GM23338 (cell line): Measurements from ENCODE around the gene CPD. TPM values are rescaled to one million over a fixed set of nuclear protein-coding genes. Genes with fewer than 3 reads are reported as not detected.

Experiments
- ATAC-seq: fragments of 200-7000 bp; cut with Tn5 transposase; 3 replicates; pipeline ENCODE4 v1.9.1; 2020
- DNase-seq: peaks from one replicate; pipeline ENCODE4 v3.0.0-alpha.2; 2015; ENCODE audit warnings: low spot score
- H2AFZ ChIP-seq: fragments of 200-600 bp; sonication (generic); 2 replicates; pipeline ENCODE4 v1.8.0; 2016; ENCODE audit warnings: antibody characterized with exemption, mild to moderate bottlenecking, moderate library complexity
- H3F3A ChIP-seq: fragments of 200-600 bp; sonication (generic); replicated peaks from 2 replicates; pipeline ENCODE4 v1.8.0; 2017; ENCODE audit warnings: antibody characterized with exemption, mixed run types, low read depth
- H3K27ac ChIP-seq: fragments of 200-600 bp; sonication (generic); 2 replicates; pipeline ENCODE4 v1.6.1; 2016; ENCODE audit warnings: low read depth
- H3K27me3 ChIP-seq: fragments of 200-600 bp; sonication (generic); 2 replicates; pipeline ENCODE4 v1.8.0; 2016; ENCODE audit warnings: mild to moderate bottlenecking, mixed run types, moderate library complexity; ENCODE audit not compliant: insufficient read depth
- H3K36me3 ChIP-seq: fragments of 200-600 bp; sonication (generic); 2 replicates; pipeline ENCODE4 v1.8.0; 2016; ENCODE audit warnings: mild to moderate bottlenecking; ENCODE audit not compliant: insufficient read depth
- H3K4me1 ChIP-seq: fragments of 200-600 bp; sonication (generic); 2 replicates; pipeline ENCODE4 v1.8.0; 2016; ENCODE audit warnings: mild to moderate bottlenecking, moderate library complexity; ENCODE audit not compliant: insufficient read depth
- H3K4me2 ChIP-seq: fragments of 200-600 bp; sonication (generic); 2 replicates; pipeline ENCODE4 v1.7.1; 2017; ENCODE audit warnings: mixed run types
- H3K4me3 ChIP-seq: fragments of 200-600 bp; sonication (generic); 2 replicates; pipeline ENCODE4 v1.6.1; 2016; ENCODE audit warnings: mixed run types
- H3K79me2 ChIP-seq: fragments of 200-600 bp; sonication (generic); replicated peaks from 2 replicates; pipeline ENCODE4 v1.8.0; 2017; ENCODE audit warnings: mild to moderate bottlenecking; ENCODE audit not compliant: insufficient read depth
- H3K9me2 ChIP-seq: fragments of 200-600 bp; sonication (generic); 2 replicates; pipeline ENCODE4 v1.8.0; 2017; ENCODE audit not compliant: insufficient read depth
- H4K20me1 ChIP-seq: fragments of 200-600 bp; sonication (generic); replicated peaks from 2 replicates; pipeline ENCODE4 v1.8.0; 2017; ENCODE audit warnings: mild to moderate bottlenecking; ENCODE audit not compliant: insufficient read depth
- H3K27ac Mint-ChIP-seq: 2 replicates; pipeline ENCODE4 v1.8.0; 2020; ENCODE audit warnings: inconsistent platforms, mild to moderate bottlenecking, moderate library complexity, mixed read lengths
- H3K27me3 Mint-ChIP-seq: 3 replicates; pipeline ENCODE4 v1.8.0; 2022; ENCODE audit warnings: low read depth, mild to moderate bottlenecking, moderate library complexity, mixed read lengths, inconsistent platforms; ENCODE audit not compliant: insufficient read depth, poor library complexity
- H3K36me3 Mint-ChIP-seq: 3 replicates; pipeline ENCODE4 v1.8.0; 2021; ENCODE audit warnings: low read depth, mild to moderate bottlenecking, inconsistent platforms, moderate library complexity, mixed read lengths
- H3K4me1 Mint-ChIP-seq: 3 replicates; pipeline ENCODE4 v1.8.0; 2020; ENCODE audit warnings: mild to moderate bottlenecking, inconsistent platforms, mixed read lengths
- H3K4me3 Mint-ChIP-seq: 3 replicates; pipeline ENCODE4 v1.8.0; 2021; ENCODE audit warnings: moderate library complexity, mild to moderate bottlenecking, inconsistent platforms, mixed read lengths
- H3K9me3 Mint-ChIP-seq: 3 replicates; pipeline ENCODE4 v1.8.0; 2020; ENCODE audit warnings: moderate library complexity, mild to moderate bottlenecking, inconsistent platforms, mixed read lengths
- CREB1 ChIP-seq: fragments of 250-450 bp; sonication (Bioruptor Pico); IDR thresholded peaks from 2 replicates; pipeline ENCODE4 v1.5.0; 2020; ENCODE audit warnings: low read depth, mild to moderate bottlenecking, moderate library complexity
- CTCF ChIP-seq, 2 experiments: fragments of 200-600 bp in 1 of 2; sonication (generic) in 1 of 2; conservative IDR thresholded peaks; 2 replicates each; pipeline versions ENCODE4 v1.5.1 to v1.6.1; 2016 to 2017; ENCODE audit warnings: antibody characterized with exemption in 2 of 2, low read depth in 2 of 2, mild to moderate bottlenecking in 2 of 2, moderate library complexity in 1 of 2
- ETS1 ChIP-seq: IDR thresholded peaks from 2 replicates; pipeline ENCODE4 v1.6.1; 2016; ENCODE audit warnings: antibody characterized with exemption
- EZH2 ChIP-seq: fragments of 200-600 bp; sonication (generic); IDR thresholded peaks from one replicate; pipeline ENCODE4 v1.8.0; 2017; ENCODE audit warnings: antibody characterized with exemption, mild to moderate bottlenecking, low read depth; ENCODE audit not compliant: unreplicated experiment
- EZH2phosphoT487 ChIP-seq: fragments of 200-600 bp; sonication (generic); IDR thresholded peaks from one replicate; pipeline ENCODE4 v1.8.1; 2018; ENCODE audit warnings: antibody characterized with exemption; ENCODE audit not compliant: unreplicated experiment
- JUNB ChIP-seq: IDR thresholded peaks from one replicate; pipeline ENCODE4 v1.6.1; 2016; ENCODE audit warnings: antibody characterized with exemption; ENCODE audit not compliant: unreplicated experiment
- NANOG ChIP-seq: IDR thresholded peaks from 2 replicates; pipeline ENCODE4 v1.6.1; 2016; ENCODE audit warnings: antibody characterized with exemption, borderline replicate concordance
- POLR2AphosphoS5 ChIP-seq: IDR thresholded peaks from 2 replicates; pipeline ENCODE4 v1.6.1; 2016; ENCODE audit warnings: antibody characterized with exemption, low read depth
- REST ChIP-seq: IDR thresholded peaks from one replicate; pipeline ENCODE4 v1.6.1; 2018; ENCODE audit warnings: antibody characterized with exemption; ENCODE audit not compliant: unreplicated experiment
- STAT1 ChIP-seq: IDR thresholded peaks from one replicate; pipeline ENCODE4 v1.6.1; 2016; ENCODE audit warnings: antibody characterized with exemption; ENCODE audit not compliant: unreplicated experiment
- ZNF331 ChIP-seq: fragments of 250-450 bp; sonication (Bioruptor Pico); IDR thresholded peaks from 2 replicates; pipeline ENCODE4 v1.5.0; 2020; ENCODE audit warnings: low read depth, mild to moderate bottlenecking, moderate library complexity
- ZNF462 ChIP-seq: fragments of 250-450 bp; sonication (Bioruptor Pico); IDR thresholded peaks from 2 replicates; pipeline ENCODE4 v1.5.0; 2020; ENCODE audit warnings: mild to moderate bottlenecking, moderate library complexity
- polyA plus RNA-seq: library from polyadenylated mRNA; unstranded; fragments of >200 nt; fragmentation: Nextera tagmentation; extraction: Ambion mirVana; gene quantifications from 2 replicates; pipeline ENCODE4 v1.2.1, GENCODE V29; 2016
- total RNA-seq: library from RNA; depleted of rRNA; stranded (reverse); fragments of >200 nt; shearing (Covaris generic); gene quantifications from 2 replicates; pipeline ENCODE4 v1.2.3, GENCODE V29; 2014

Gene CPD
- total and polyA plus RNA-seq, 2 experiments from 2014 or later: 6.2 to 57.8 TPM

GRCh38 chr17:30393911-30394867, 15.5 kb downstream of the CPD start:
- Mint-ChIP-seq H3K27me3 (no peaks in the 10 kb centered on the region), H3K27ac (no peak overlapping the region), H3K4me1 (no peaks in the 10 kb centered on the region), H3K4me3 (no peak overlapping the region), H3K36me3 (no peaks in the 10 kb centered on the region), H3K9me3 (no peaks in the 10 kb centered on the region)
- no peak for ATAC-seq
- H3K9me2 ChIP-seq: no peaks in the 10 kb centered on the region
- H3K4me3 ChIP-seq: no peak overlapping the region
- no peaks in the 10 kb centered on the region for H4K20me1 ChIP-seq
- no peaks in the 10 kb centered on the region for H3F3A ChIP-seq
- H3K4me2 ChIP-seq: no peak overlapping the region
- H3K27me3 ChIP-seq: no peaks in the 10 kb centered on the region
- no peak overlapping the region for H2AFZ ChIP-seq
- H3K79me2 ChIP-seq: no peaks in the 10 kb centered on the region; the same call in 1 of the 2 replicates
- no peaks in the 10 kb centered on the region for H3K4me1 ChIP-seq
- H3K27ac ChIP-seq: no peak overlapping the region
- TF ChIP-seq ZNF462: no peak
- TF ChIP-seq ETS1: no peak
- TF ChIP-seq ZNF331 (CRISPR knock-in tag): no peak
- no peak for TF ChIP-seq EZH2
- no peak for TF ChIP-seq CTCF (conservative IDR thresholded peaks at IDR 0.05; ENCODE audit: low read depth in 2 of 2)
- TF ChIP-seq REST: no peak
- TF ChIP-seq JUNB: no peak
- no peak for TF ChIP-seq POLR2AphosphoS5
- no peak for TF ChIP-seq CREB1 (CRISPR knock-in tag)
- TF ChIP-seq EZH2phosphoT487: no peak
- TF ChIP-seq STAT1: no peak
- TF ChIP-seq NANOG: no peak
- no peaks in the 10 kb centered on the region for H3K36me3 ChIP-seq
- no peak for DNase-seq
